CD4-positive, CD25-positive, alpha-beta regulatory T cell (primary cell): Measurements from ENCODE around the gene PPP1R15A. TPM values are rescaled to one million over a fixed set of nuclear protein-coding genes. Genes with fewer than 3 reads are reported as not detected.
"Not testable (repeated sequence)": the region's sequence is repeated elsewhere in the genome, so short reads cannot be mapped to it uniquely, and the experiment has no call there.

Experiments used
- ATAC-seq, 2 donors: fragments of 150-1000 bp; cut with Tn5 transposase; one replicate each; pipeline ENCODE4 v1.10.0; 2021; ENCODE audit warnings: low read depth in 2 of 2, moderate number of reproducible peaks in 2 of 2, moderate library complexity in 1 of 2
- DNase-seq, 3 donors: peaks; one replicate each; pipeline versions ENCODE4 v3.0.0 to v3.0.0-alpha.2; 2012 to 2022; ENCODE audit warnings: mixed read lengths in 1 of 3
- H3K27ac ChIP-seq: one replicate; pipeline ENCODE4 v1.7.0; 2013; ENCODE audit warnings: mild to moderate bottlenecking, low read length; ENCODE audit not compliant: insufficient read depth, poor library complexity, severe bottlenecking
- H3K27me3 ChIP-seq: one replicate; pipeline ENCODE4 v1.7.0; 2013; ENCODE audit warnings: low read length; ENCODE audit not compliant: control insufficient read depth, insufficient read depth
- H3K36me3 ChIP-seq: one replicate; pipeline ENCODE4 v1.7.0; 2013; ENCODE audit warnings: mild to moderate bottlenecking, low read length, moderate library complexity; ENCODE audit not compliant: control insufficient read depth, insufficient read depth
- H3K4me1 ChIP-seq: 2 replicates; pipeline ENCODE4 v1.7.0; 2013; ENCODE audit warnings: mild to moderate bottlenecking, low read length; ENCODE audit not compliant: insufficient read depth, control insufficient read depth, poor library complexity, severe bottlenecking
- H3K4me3 ChIP-seq: one replicate; pipeline ENCODE4 v1.7.0; 2013; ENCODE audit warnings: low read depth, mild to moderate bottlenecking, low read length, moderate library complexity
- H3K9me3 ChIP-seq, 2 experiments: 1 replicate in 1 of 2; 2 replicates in 1 of 2; pipeline ENCODE4 v1.7.0; 2013; ENCODE audit warnings: low read length in 2 of 2, mild to moderate bottlenecking in 1 of 2, moderate library complexity in 1 of 2; ENCODE audit not compliant: control insufficient read depth in 2 of 2
- H3K27ac Mint-ChIP-seq, 3 donors: one replicate each; pipeline ENCODE4 v1.8.0; 2020 to 2022; ENCODE audit warnings: mild to moderate bottlenecking in 3 of 3, mixed read lengths in 3 of 3, moderate library complexity in 2 of 3
- H3K27me3 Mint-ChIP-seq: one replicate; pipeline ENCODE4 v1.8.0; 2022; ENCODE audit warnings: mild to moderate bottlenecking, mixed read lengths
- H3K36me3 Mint-ChIP-seq: one replicate; pipeline ENCODE4 v1.8.0; 2020; ENCODE audit warnings: mixed read lengths
- H3K4me1 Mint-ChIP-seq, 4 donors: one replicate each; pipeline ENCODE4 v1.8.0; 2020 to 2022; ENCODE audit warnings: mixed read lengths in 4 of 4, mild to moderate bottlenecking in 1 of 4
- H3K4me3 Mint-ChIP-seq, 4 donors: one replicate each; pipeline ENCODE4 v1.8.0; 2020 to 2022; ENCODE audit warnings: mild to moderate bottlenecking in 4 of 4, mixed read lengths in 4 of 4, moderate library complexity in 3 of 4
- H3K9me3 Mint-ChIP-seq, 7 donors: one replicate each; pipeline ENCODE4 v1.8.0; 2020 to 2022; ENCODE audit warnings: mixed read lengths in 7 of 7, mild to moderate bottlenecking in 3 of 7, moderate library complexity in 2 of 7
- polyA plus RNA-seq, 4 donors: library from polyadenylated mRNA; unstranded; fragments of 300-500 nt; fragmentation: Illumina TruSeq; gene quantifications; one replicate each; pipeline ENCODE4 v1.2.3, GENCODE V29; 2021
- total RNA-seq: library from RNA; stranded (reverse); gene quantifications from one replicate; pipeline ENCODE4 v1.2.3, GENCODE V29; 2022

Gene PPP1R15A
- total and polyA plus RNA-seq, 5 donors from 2014 or later, result 39.1 to 840 (median 52.8) TPM

DNA sequence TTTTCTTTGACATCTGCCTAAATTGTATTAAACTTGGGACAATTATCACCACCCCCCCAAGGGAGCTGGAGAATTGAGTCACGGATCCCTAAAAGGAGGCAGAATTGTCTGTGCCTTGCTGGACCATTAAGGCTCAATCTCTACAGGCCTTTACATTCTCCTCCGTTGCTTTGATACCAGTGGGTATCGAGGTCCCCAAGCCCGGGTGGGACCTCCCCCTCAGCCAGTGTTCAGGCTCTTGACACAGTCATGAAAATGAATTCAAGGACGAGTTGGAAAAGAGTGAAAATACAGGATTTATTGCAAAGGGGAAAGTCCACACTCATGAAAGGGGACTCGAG, 5.6 kb downstream of the PPP1R15A start:
- H3K27ac ChIP-seq, result no peak overlapping the region
- H3K4me1 ChIP-seq, result peaks cover 39% of the 10 kb centered on the region
- ATAC-seq (no peak), DNase-seq (no peak)
- H3K36me3 Mint-ChIP-seq, result peaks cover 31% of the 10 kb centered on the region
- H3K9me3 Mint-ChIP-seq, result peaks cover 0 to 2% (median 0%) of the 10 kb centered on the region in 7 donors
- H3K27me3 Mint-ChIP-seq, result peaks cover 14% of the 10 kb centered on the region
- H3K9me3 ChIP-seq, result no peaks in the 10 kb centered on the region
- H3K36me3 ChIP-seq, result peaks cover 26% of the 10 kb centered on the region
- peak overlapping the region; percentile 25 to 69 (median 26) for H3K27ac Mint-ChIP-seq
- H3K4me3 Mint-ChIP-seq, result peak overlapping the region in 2 of 4 donors; percentile 64 to 73
- H3K27me3 ChIP-seq, result no peaks in the 10 kb centered on the region
- H3K4me1 Mint-ChIP-seq, result peaks cover 11 to 47% (median 36%) of the 10 kb centered on the region in 4 donors
- H3K4me3 ChIP-seq, result no peak overlapping the region

DNA sequence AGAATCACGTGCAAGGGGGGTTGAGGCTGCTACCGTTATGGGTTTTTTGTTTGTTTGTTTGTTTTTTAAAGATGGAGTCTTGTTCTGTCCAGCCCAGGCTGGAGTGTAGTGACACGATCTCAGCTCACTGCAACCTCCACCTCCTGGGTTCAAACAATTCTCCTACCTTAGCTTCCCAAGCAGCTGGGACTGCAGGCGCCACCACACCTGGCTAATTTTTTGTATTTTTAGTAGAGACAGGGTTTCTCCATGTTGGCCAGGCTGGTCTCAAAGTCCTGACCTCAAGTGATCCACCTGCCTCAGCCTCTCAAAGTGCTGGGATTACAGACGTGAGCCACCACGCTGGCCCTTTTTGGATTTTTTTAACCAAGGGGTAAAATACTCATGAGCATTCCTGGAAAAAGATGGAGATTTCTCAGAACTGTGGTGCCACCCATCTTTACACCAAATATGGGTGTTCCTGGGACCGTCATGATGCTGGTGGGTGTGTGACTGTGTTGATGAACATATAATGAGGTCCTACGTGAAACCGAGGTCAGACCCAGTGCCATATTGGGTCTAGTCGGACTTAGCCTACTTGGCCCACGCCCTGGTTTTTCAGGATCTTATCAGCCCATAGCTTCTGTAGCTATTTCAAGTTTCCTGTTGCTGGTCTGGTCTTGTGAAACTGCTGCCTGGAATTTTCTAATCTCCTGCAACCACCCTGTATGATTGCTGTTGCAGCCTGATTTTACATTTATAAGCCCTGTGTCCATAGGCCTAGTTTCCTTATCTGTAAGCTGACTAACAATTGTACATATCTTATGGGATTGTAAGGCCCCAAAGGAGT, 6.2 kb downstream of the PPP1R15A start:
- peaks cover 33% of the 10 kb centered on the region for H3K4me1 ChIP-seq

DNA sequence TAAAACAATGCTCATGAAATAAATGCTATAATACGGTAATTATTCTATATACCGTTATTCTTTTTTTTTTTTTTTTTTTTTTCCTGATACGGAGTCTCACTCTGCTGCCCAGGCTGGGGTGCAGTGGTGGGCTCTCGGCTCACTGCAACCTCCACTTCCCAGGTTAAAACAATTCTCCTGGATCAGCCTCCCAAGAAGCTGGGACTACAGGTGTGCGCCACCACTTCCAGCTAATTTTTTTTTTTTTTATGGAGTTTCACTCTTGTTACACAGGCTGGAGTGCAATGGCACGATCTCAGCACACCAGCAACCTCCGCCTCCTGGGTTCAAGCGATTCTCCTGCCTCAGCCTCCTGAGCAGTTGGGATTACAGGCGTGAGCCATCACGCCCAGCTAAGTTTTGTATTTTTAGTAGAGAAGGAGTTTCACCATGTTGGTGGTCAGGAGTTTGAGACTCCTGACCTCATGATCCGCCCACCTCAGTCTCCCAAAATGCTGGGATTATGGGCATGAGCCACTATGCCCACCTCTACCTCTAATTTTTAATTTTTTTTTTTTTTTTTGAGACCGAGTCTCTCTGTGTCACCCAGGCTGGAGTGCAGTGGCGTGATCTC, 6.9 kb downstream of the PPP1R15A start:
- no peaks in the 10 kb centered on the region for H3K9me3 ChIP-seq
- peak overlapping the region in 1 of 4 donors; percentile 73 for H3K4me3 Mint-ChIP-seq
- ATAC-seq (no peak), DNase-seq (no peak)
- peaks cover 20% of the 10 kb centered on the region for H3K36me3 Mint-ChIP-seq
- peaks cover 11 to 34% (median 25%) of the 10 kb centered on the region in 4 donors for H3K4me1 Mint-ChIP-seq
- peaks cover 26% of the 10 kb centered on the region for H3K4me1 ChIP-seq
- no peak overlapping the region for H3K27ac ChIP-seq
- H3K27me3 ChIP-seq, result no peaks in the 10 kb centered on the region
- peaks cover 17% of the 10 kb centered on the region for H3K36me3 ChIP-seq
- no peak overlapping the region for H3K4me3 ChIP-seq
- no peak overlapping the region for H3K27ac Mint-ChIP-seq
- peaks cover 0 to 6% (median 0%) of the 10 kb centered on the region in 7 donors for H3K9me3 Mint-ChIP-seq
- peaks cover 8% of the 10 kb centered on the region for H3K27me3 Mint-ChIP-seq

More for the DNA sequence above, 6.2 kb downstream of the PPP1R15A start:
- H3K27ac ChIP-seq, result no peak overlapping the region
- H3K36me3 Mint-ChIP-seq, result peaks cover 27% of the 10 kb centered on the region
- H3K27me3 Mint-ChIP-seq, result peaks cover 8% of the 10 kb centered on the region
- peaks cover 11 to 41% (median 32%) of the 10 kb centered on the region in 4 donors for H3K4me1 Mint-ChIP-seq
- no peaks in the 10 kb centered on the region for H3K27me3 ChIP-seq
- ATAC-seq (no peak), DNase-seq (peak in 1 of 3 donors; percentile 85)
- no peak overlapping the region for H3K4me3 ChIP-seq
- peak overlapping the region in 1 of 3 donors; percentile 48 for H3K27ac Mint-ChIP-seq
- H3K4me3 Mint-ChIP-seq, result peak overlapping the region in 3 of 4 donors; percentile 3 to 73 (median 61)
- H3K36me3 ChIP-seq, result peaks cover 25% of the 10 kb centered on the region
- peaks cover 0 to 3% (median 0%) of the 10 kb centered on the region in 7 donors for H3K9me3 Mint-ChIP-seq
- no peaks in the 10 kb centered on the region for H3K9me3 ChIP-seq

DNA sequence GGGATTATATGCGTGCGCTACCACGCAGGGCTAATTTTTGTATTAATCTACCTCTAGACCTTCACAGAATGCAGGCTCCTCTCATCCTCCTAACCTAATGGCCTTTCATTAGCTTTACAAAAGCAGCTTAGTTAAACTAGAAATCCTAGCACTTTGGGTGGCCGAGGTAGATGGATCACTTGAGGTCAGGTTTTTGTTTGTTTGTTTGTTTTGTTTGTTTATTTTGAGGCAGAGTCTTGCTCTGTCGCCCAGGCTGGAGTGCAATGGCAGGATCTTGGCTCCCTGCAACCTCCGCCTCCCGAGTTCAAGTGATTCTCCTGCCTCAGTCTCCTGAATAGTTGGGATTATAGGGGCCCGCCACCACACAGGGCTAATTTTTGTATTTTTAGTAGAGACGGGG, 7.5 kb downstream of the PPP1R15A start:
- H3K27me3 ChIP-seq, H3K27ac Mint-ChIP-seq, H3K9me3 ChIP-seq, ATAC-seq, H3K4me3 ChIP-seq, H3K27me3 Mint-ChIP-seq, DNase-seq, H3K27ac ChIP-seq, H3K9me3 Mint-ChIP-seq: not testable (repeated sequence)
- peaks cover 11 to 29% (median 20%) of the 10 kb centered on the region in 4 donors for H3K4me1 Mint-ChIP-seq
- H3K4me3 Mint-ChIP-seq, result peak overlapping the region in 1 of 4 donors; percentile 43
- H3K4me1 ChIP-seq, result peaks cover 20% of the 10 kb centered on the region
- H3K36me3 Mint-ChIP-seq, result peaks cover 16% of the 10 kb centered on the region
- peaks cover 12% of the 10 kb centered on the region for H3K36me3 ChIP-seq

DNA sequence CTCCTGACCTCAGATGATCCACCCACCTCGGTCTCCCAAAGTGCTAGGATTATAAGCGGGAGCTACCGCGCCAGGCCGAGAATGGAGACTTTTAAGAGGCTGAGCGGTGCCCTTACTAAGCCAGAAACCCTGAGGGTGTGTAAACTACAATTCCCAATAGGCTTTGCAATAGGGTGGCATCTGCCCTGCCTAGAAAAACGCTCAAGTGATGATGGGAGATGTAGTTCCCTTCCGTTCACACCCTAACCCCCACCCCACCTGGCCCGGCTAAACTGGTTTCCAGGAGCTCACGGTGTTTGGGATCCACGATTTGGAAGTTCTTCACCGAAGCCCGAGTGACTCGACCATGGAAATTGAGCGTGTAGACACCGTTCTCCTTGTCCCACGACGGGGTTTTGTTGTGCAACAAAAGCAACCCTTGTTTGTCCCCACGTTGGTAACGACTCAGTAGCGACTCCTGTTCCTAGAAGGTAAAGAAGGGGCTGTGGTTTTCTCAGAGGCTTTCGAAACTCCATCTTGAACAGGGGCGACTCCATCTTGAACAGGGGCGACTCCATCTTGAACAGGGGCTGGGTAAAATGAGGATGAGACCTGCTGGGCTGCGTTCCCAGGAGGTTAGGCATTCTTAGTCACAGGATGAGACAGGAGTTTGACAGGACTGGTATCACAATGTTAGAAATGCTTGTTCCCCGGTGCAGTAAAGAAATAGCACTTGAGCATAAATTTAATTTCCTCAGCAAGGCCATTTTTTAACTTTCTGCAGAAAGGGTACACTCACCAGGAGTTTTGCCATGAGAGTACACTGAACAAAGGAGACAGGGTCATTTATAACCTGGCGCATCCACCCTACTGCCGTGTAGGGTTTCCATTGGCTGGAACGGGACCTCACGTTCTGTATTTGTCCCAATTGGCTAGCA, 9.8 kb downstream of the PPP1R15A start:
- Histone ChIP-seq H3K27ac (no peak overlapping the region), H3K27me3 (no peaks in the 10 kb centered on the region), H3K4me3 (no peak overlapping the region), H3K36me3 (no peaks in the 10 kb centered on the region), H3K9me3 (no peaks in the 10 kb centered on the region), H3K4me1 (no peaks in the 10 kb centered on the region)
- H3K36me3 Mint-ChIP-seq, result peaks cover 5% of the 10 kb centered on the region
- DNase-seq (peak in 2 of 3 donors; percentile 38 to 42), ATAC-seq (peak; percentile 41 to 60)
- H3K4me1 Mint-ChIP-seq, result peaks cover 5 to 11% (median 8%) of the 10 kb centered on the region in 4 donors
- H3K4me3 Mint-ChIP-seq, result peak overlapping the region in 1 of 4 donors; percentile 73
- peaks cover 0 to 9% (median 0%) of the 10 kb centered on the region in 7 donors for H3K9me3 Mint-ChIP-seq
- peaks cover 4% of the 10 kb centered on the region for H3K27me3 Mint-ChIP-seq
- no peak overlapping the region for H3K27ac Mint-ChIP-seq

DNA sequence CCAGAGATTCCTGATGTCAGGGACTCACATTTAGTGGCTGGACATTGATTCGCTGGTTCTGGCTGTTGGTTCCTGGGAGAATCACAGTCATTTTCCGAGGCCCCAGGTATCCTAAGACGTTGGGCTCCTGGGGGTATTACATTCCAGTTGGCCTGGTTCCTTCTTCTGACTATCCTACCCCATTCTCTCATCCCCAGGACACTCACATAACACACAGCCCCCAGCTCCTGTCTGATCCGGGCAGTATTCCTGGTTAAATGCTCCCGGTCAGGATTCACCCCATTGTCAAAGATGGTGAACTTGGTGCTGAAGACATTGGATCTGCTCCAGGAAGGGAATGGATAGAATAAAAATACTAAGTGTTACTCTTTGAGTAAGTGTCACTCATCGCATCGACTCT, 11.5 kb downstream of the PPP1R15A start:
- DNase-seq, result no peak
- Mint-ChIP-seq H3K27ac (no peak overlapping the region), H3K4me3 (no peak overlapping the region), H3K27me3 (peaks cover under 1% of the 10 kb centered on the region), H3K9me3 (peaks cover 0 to 9% (median 0%) of the 10 kb centered on the region in 7 donors), H3K4me1 (peaks cover 0 to 2% (median 1%) of the 10 kb centered on the region in 4 donors), H3K36me3 (peaks cover under 1% of the 10 kb centered on the region)
- no peaks in the 10 kb centered on the region for H3K27me3 ChIP-seq
- ATAC-seq, result no peak
- H3K27ac ChIP-seq, result no peak overlapping the region
- no peaks in the 10 kb centered on the region for H3K9me3 ChIP-seq
- no peaks in the 10 kb centered on the region for H3K4me1 ChIP-seq
- H3K36me3 ChIP-seq, result no peaks in the 10 kb centered on the region
- H3K4me3 ChIP-seq, result no peak overlapping the region

DNA sequence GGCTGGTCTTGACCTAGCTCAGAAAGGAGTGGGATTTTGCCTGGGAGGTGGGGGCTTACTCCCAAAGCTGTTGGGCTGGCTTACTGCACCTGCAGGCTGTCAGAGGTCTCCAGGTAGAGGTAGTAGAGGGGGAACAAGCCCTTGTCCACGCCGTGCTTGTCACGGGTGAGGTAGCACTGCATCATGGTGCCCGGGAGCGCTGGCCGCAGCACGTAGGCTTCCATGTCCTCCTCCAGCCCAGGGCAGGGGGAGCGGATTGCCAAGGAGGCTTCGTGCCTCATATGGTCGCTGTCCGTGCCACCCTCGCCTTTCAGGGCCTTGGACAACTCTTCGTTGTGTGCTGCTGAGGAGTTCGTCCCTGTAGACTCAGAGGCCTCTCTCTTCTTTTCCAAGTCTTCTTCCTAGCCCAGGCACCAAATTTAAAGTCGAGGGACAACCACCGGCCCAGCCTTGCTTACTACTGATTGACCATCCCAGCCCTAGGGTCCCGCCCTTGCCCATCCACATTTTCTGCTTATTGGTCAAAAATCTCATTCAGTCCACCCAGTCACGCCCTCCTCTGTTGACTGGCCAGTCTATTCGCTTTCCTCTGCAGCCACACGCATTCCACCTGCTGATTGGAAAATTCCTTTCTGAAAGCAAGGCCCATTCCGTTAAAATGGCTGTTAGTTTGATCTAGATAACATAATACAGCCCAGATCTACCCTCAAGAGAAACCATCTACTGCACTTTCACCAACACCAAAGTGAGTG, 15.8 kb downstream of the PPP1R15A start:
- ATAC-seq (no peak), DNase-seq (no peak)
- H3K4me1 Mint-ChIP-seq, result no peaks in the 10 kb centered on the region
- H3K27me3 ChIP-seq, result peaks cover 2% of the 10 kb centered on the region
- no peaks in the 10 kb centered on the region for H3K36me3 Mint-ChIP-seq
- no peak overlapping the region for H3K4me3 ChIP-seq
- H3K27ac Mint-ChIP-seq, result no peak overlapping the region
- H3K27ac ChIP-seq, result no peak overlapping the region
- H3K9me3 Mint-ChIP-seq, result peaks cover 0 to 7% (median 0%) of the 10 kb centered on the region in 7 donors
- peaks cover 12% of the 10 kb centered on the region for H3K27me3 Mint-ChIP-seq
- H3K9me3 ChIP-seq, result no peaks in the 10 kb centered on the region
- peak overlapping the region in 1 of 4 donors; percentile 63 for H3K4me3 Mint-ChIP-seq
- no peaks in the 10 kb centered on the region for H3K4me1 ChIP-seq
- H3K36me3 ChIP-seq, result no peaks in the 10 kb centered on the region
